Karpas-422 (cell line): Measurements from ENCODE around the gene EML1. TPM values are rescaled to one million over a fixed set of nuclear protein-coding genes. Genes with fewer than 3 reads are reported as not detected.
"Not testable (repeated sequence)": the region's sequence is repeated elsewhere in the genome, so short reads cannot be mapped to it uniquely, and the experiment has no call there.

Experiments used
- DNase-seq: peaks from one replicate; pipeline ENCODE4 v3.0.0-alpha.2; 2015
- H2AFZ ChIP-seq: fragments of 200-600 bp; sonication (generic); 2 replicates; pipeline ENCODE4 v1.6.1; 2014; ENCODE audit warnings: antibody characterized with exemption, low read length, mixed read lengths
- H3K27ac ChIP-seq: fragments of 200-600 bp; sonication (generic); 2 replicates; pipeline ENCODE4 v1.5.1; 2014; ENCODE audit warnings: mild to moderate bottlenecking, low read length, moderate library complexity
- H3K27me3 ChIP-seq: fragments of 200-600 bp; sonication (generic); 2 replicates; pipeline ENCODE4 v1.6.1; 2014; ENCODE audit warnings: low read length, mixed read lengths
- H3K36me3 ChIP-seq: fragments of 200-600 bp; sonication (generic); 2 replicates; pipeline ENCODE4 v1.6.1; 2014; ENCODE audit warnings: low read length, mixed read lengths; ENCODE audit not compliant: insufficient read depth
- H3K4me1 ChIP-seq: fragments of 200-600 bp; sonication (generic); 2 replicates; pipeline ENCODE4 v1.6.1; 2014; ENCODE audit warnings: mild to moderate bottlenecking, low read length, mixed read lengths
- H3K4me2 ChIP-seq: fragments of 200-600 bp; sonication (generic); 2 replicates; pipeline ENCODE4 v1.6.1; 2014; ENCODE audit warnings: low read length, low read depth, mild to moderate bottlenecking; ENCODE audit not compliant: poor library complexity, severe bottlenecking
- H3K4me3 ChIP-seq: fragments of 200-600 bp; sonication (generic); 2 replicates; pipeline ENCODE4 v1.5.1; 2014; ENCODE audit warnings: mild to moderate bottlenecking, antibody characterized with exemption, low read length, mixed read lengths
- H3K79me2 ChIP-seq: fragments of 200-600 bp; sonication (generic); 2 replicates; pipeline ENCODE4 v1.6.1; 2014; ENCODE audit warnings: mild to moderate bottlenecking, low read length, mixed read lengths
- H3K9ac ChIP-seq: fragments of 200-600 bp; sonication (generic); 2 replicates; pipeline ENCODE4 v1.6.0; 2014; ENCODE audit warnings: low read length
- H3K9me2 ChIP-seq: fragments of 200-600 bp; sonication (generic), shearing (Covaris generic); replicated peaks from 2 replicates; pipeline ENCODE4 v1.6.0; 2014; ENCODE audit warnings: mild to moderate bottlenecking, low read length, moderate library complexity; ENCODE audit not compliant: insufficient read depth
- H3K9me3 ChIP-seq: fragments of 300-700, 200-600 bp; sonication (generic); 2 replicates; pipeline ENCODE4 v1.6.1; 2014; ENCODE audit warnings: low read length, mixed read lengths
- H4K20me1 ChIP-seq: fragments of 200-600 bp; sonication (generic); 2 replicates; pipeline ENCODE4 v1.6.1; 2014; ENCODE audit warnings: mild to moderate bottlenecking, antibody characterized with exemption, low read length, low read depth; ENCODE audit not compliant: insufficient read depth
- total RNA-seq: library from RNA; depleted of rRNA; stranded (reverse); fragments of >200 nt; shearing (Covaris generic); gene quantifications from 2 replicates; pipeline ENCODE4 v1.2.3, GENCODE V29; 2014; ENCODE audit warnings: low replicate concordance

EML1 gene
- total RNA-seq, 1 experiment from 2014 or later: not detected

DNA sequence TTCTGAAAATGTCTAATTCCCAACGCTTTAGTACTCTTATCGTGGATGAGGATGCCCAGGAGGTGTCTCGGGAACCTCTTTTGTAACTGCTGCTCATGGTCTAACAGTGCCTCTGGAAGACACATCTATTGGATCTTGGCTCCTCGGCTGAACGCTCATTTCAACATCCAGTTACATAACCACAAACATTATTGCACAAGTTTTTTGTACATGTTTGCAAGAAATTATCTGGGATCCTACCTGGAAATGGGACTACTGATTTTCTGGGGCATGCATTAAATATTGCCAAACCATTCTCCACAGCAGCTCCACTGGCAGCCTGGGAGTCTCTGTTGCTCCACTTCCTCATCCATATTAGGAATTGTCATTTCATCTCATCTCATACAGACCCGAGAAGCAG, 154.5 kb downstream of the EML1 start:
- Histone ChIP-seq H3K27me3 (no peaks in the 10 kb centered on the region), H3K4me2 (no peak overlapping the region), H3K9me3 (no peaks in the 10 kb centered on the region), H2AFZ (no peak overlapping the region), H3K27ac (no peak overlapping the region), H3K9ac (no peak overlapping the region), H3K36me3 (no peaks in the 10 kb centered on the region), H4K20me1 (no peaks in the 10 kb centered on the region), H3K79me2 (no peaks in the 10 kb centered on the region), H3K4me1 (no peaks in the 10 kb centered on the region), H3K9me2 (no peaks in the 10 kb centered on the region), H3K4me3 (no peak overlapping the region)
- no peak for DNase-seq

DNA sequence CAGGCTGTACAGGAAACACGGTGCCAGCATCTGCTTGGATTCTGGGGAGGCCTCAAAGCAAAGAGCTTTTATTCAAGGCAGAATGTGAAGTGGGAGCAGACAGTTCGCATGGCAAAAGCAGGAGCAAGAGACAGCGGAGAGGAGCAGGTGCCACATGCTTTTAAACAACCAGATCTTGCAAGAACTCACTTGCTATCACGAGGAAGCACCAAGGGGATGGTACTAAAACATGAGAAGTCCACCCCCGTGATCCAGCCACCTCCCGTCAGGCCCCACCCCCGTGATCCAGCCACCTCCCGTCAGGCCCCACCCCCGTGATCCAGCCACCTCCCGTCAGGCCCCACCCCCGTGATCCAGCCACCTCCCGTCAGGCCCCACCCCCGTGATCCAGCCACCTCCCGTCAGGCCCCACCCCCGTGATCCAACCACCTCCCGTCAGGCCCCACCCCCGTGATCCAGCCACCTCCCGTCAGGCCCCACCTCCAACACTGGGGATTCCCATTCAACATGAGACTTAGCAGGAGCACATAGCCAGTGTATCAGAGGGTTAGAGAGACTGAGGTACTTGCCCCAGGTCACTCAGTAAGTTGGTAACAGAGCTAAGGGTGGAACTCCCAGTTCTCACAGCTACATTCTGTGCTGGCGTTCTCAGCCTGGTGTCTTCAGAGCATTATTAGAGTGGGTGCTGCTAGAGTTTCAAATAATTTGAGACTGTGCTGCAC, 156.0 kb downstream of the EML1 start:
- not testable (repeated sequence) for H4K20me1 ChIP-seq, H3K9ac ChIP-seq, H3K27me3 ChIP-seq, H3K9me3 ChIP-seq, DNase-seq, H2AFZ ChIP-seq, H3K36me3 ChIP-seq, H3K9me2 ChIP-seq, H3K79me2 ChIP-seq, H3K4me3 ChIP-seq, H3K4me1 ChIP-seq, H3K27ac ChIP-seq, H3K4me2 ChIP-seq

- H4K20me1 ChIP-seq: no peaks in the 10 kb centered on the region
- no peak for DNase-seq
- no peaks in the 10 kb centered on the region for H3K79me2 ChIP-seq
- no peak overlapping the region for H3K27ac ChIP-seq
- no peaks in the 10 kb centered on the region for H3K27me3 ChIP-seq
- no peaks in the 10 kb centered on the region for H3K9me2 ChIP-seq
- no peaks in the 10 kb centered on the region for H3K9me3 ChIP-seq
- no peak overlapping the region for H3K4me3 ChIP-seq
- H3K4me1 ChIP-seq: no peaks in the 10 kb centered on the region
- no peak overlapping the region for H2AFZ ChIP-seq
- H3K4me2 ChIP-seq: no peak overlapping the region
- no peaks in the 10 kb centered on the region for H3K36me3 ChIP-seq
- no peak overlapping the region for H3K9ac ChIP-seq
Observed at GRCh38 chr14:99950181-99950580, 157.0 kb downstream of the EML1 start.

DNA sequence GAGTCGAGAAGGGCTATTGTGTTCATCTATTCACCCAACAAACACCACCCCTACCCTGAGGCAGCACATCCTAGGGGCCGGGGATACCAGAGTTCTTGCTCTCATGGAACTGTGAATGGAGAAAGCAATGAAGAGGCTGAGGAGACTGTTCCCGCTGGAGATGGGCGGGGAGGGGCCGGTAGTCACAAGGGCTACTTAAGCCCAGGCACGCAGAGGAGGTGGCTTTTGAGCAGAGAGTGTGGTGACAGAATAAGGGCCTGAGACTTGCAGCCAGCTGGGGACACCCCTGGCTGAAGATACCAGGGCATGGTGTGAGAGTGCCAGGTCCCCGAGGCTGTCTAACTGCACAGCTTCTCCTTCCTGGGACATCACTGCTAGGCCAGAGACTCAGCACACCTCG, 157.9 kb downstream of the EML1 start:
- no peak overlapping the region for H3K4me2 ChIP-seq
- no peaks in the 10 kb centered on the region for H4K20me1 ChIP-seq
- no peaks in the 10 kb centered on the region for H3K27me3 ChIP-seq
- H3K27ac ChIP-seq: no peak overlapping the region
- DNase-seq: no peak
- no peaks in the 10 kb centered on the region for H3K36me3 ChIP-seq
- H2AFZ ChIP-seq: no peak overlapping the region
- H3K9me2 ChIP-seq: no peaks in the 10 kb centered on the region
- H3K79me2 ChIP-seq: no peaks in the 10 kb centered on the region
- H3K4me3 ChIP-seq: no peak overlapping the region
- no peak overlapping the region for H3K9ac ChIP-seq
- no peaks in the 10 kb centered on the region for H3K4me1 ChIP-seq
- no peaks in the 10 kb centered on the region for H3K9me3 ChIP-seq

- no peaks in the 10 kb centered on the region for H3K79me2 ChIP-seq
- H2AFZ ChIP-seq: no peak overlapping the region
- H3K4me2 ChIP-seq: no peak overlapping the region
- H4K20me1 ChIP-seq: no peaks in the 10 kb centered on the region
- H3K9ac ChIP-seq: no peak overlapping the region
- H3K27ac ChIP-seq: no peak overlapping the region
- H3K27me3 ChIP-seq: no peaks in the 10 kb centered on the region
- H3K9me3 ChIP-seq: no peaks in the 10 kb centered on the region
- no peak for DNase-seq
- no peak overlapping the region for H3K4me3 ChIP-seq
- no peaks in the 10 kb centered on the region for H3K9me2 ChIP-seq
- no peaks in the 10 kb centered on the region for H3K36me3 ChIP-seq
- H3K4me1 ChIP-seq: no peaks in the 10 kb centered on the region
Observed at GRCh38 chr14:99952039-99952438, 158.8 kb downstream of the EML1 start.

DNA sequence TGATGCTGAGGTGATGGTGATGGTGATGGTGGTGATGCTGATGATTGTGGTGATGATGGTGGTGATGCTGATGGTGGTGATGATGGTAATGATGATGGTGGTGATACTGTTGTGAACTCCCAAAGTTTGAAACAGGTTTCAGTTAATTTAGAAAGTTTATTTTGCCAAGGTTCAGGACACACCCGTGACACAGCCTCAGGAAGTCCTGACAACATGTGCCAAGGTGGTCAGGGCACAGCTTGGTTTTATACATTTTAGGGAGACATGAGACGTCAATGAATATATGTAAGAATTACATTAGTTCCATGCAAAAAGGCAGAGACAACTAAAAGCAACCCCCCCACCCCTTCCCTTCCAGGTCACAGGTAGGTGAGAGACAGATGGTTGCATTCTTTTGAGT, 159.2 kb downstream of the EML1 start:
- H3K27ac ChIP-seq: no peak overlapping the region
- no peak overlapping the region for H3K4me3 ChIP-seq
- no peaks in the 10 kb centered on the region for H3K79me2 ChIP-seq
- H3K9me2 ChIP-seq: no peaks in the 10 kb centered on the region
- H2AFZ ChIP-seq: no peak overlapping the region
- no peaks in the 10 kb centered on the region for H3K4me1 ChIP-seq
- H3K4me2 ChIP-seq: no peak overlapping the region
- no peaks in the 10 kb centered on the region for H4K20me1 ChIP-seq
- DNase-seq: no peak
- H3K27me3 ChIP-seq: no peaks in the 10 kb centered on the region
- H3K36me3 ChIP-seq: no peaks in the 10 kb centered on the region
- no peak overlapping the region for H3K9ac ChIP-seq
- H3K9me3 ChIP-seq: no peaks in the 10 kb centered on the region

DNA sequence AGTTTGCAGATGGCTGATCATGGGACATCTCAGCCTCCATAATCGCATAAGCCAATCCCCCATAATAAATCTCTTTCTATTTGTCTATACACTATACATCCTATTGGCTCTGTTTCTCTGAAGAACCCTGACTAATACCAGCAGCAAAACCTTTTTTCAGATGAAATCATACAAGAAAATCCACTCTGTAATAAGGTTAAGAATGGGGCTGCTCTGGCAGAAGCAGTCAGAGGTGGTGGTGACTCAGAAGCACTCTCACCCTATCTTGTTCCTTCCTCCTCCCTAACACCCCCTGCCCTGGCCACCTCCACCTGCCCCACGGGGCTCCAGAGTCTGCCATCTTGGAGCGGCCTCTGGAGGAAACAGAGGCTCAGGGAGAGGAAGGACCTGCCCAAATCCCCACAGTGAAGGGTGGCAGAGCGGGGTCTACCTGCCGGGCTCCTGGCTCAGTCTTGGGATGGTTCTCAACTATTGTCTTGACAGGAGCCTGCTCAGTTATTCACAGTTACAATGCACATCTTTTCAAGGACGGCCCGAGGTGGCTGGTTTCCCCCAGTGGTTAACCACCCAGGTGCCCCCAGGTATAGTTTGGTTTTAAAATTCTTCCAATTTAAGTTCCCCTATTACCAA, 162.7 kb downstream of the EML1 start:
- Histone ChIP-seq H2AFZ (no peak overlapping the region), H3K4me2 (no peak overlapping the region), H3K79me2 (no peaks in the 10 kb centered on the region), H3K27ac (no peak overlapping the region), H4K20me1 (no peaks in the 10 kb centered on the region), H3K36me3 (no peaks in the 10 kb centered on the region), H3K4me3 (no peak overlapping the region), H3K9me2 (no peaks in the 10 kb centered on the region), H3K4me1 (no peaks in the 10 kb centered on the region), H3K27me3 (no peaks in the 10 kb centered on the region), H3K9me3 (no peaks in the 10 kb centered on the region), H3K9ac (no peak overlapping the region)
- no peak for DNase-seq

GRCh38 chr14:99958380-99958779, 165.2 kb downstream of the EML1 start:
- no peaks in the 10 kb centered on the region for H3K9me2 ChIP-seq
- no peak overlapping the region for H2AFZ ChIP-seq
- H3K79me2 ChIP-seq: no peaks in the 10 kb centered on the region
- no peaks in the 10 kb centered on the region for H4K20me1 ChIP-seq
- no peak overlapping the region for H3K9ac ChIP-seq
- H3K36me3 ChIP-seq: no peaks in the 10 kb centered on the region
- no peaks in the 10 kb centered on the region for H3K4me1 ChIP-seq
- H3K27me3 ChIP-seq: no peaks in the 10 kb centered on the region
- H3K9me3 ChIP-seq: no peaks in the 10 kb centered on the region
- H3K4me2 ChIP-seq: no peak overlapping the region
- no peak for DNase-seq
- H3K27ac ChIP-seq: no peak overlapping the region
- no peak overlapping the region for H3K4me3 ChIP-seq
